ENCODE results near the gene CPN2. TPM values are rescaled to one million over a fixed set of nuclear protein-coding genes. Genes with fewer than 3 reads are reported as not detected.

CPN2 gene
- total RNA-seq, 1 experiment from 2014 or later, result 0.09 TPM

DNA sequence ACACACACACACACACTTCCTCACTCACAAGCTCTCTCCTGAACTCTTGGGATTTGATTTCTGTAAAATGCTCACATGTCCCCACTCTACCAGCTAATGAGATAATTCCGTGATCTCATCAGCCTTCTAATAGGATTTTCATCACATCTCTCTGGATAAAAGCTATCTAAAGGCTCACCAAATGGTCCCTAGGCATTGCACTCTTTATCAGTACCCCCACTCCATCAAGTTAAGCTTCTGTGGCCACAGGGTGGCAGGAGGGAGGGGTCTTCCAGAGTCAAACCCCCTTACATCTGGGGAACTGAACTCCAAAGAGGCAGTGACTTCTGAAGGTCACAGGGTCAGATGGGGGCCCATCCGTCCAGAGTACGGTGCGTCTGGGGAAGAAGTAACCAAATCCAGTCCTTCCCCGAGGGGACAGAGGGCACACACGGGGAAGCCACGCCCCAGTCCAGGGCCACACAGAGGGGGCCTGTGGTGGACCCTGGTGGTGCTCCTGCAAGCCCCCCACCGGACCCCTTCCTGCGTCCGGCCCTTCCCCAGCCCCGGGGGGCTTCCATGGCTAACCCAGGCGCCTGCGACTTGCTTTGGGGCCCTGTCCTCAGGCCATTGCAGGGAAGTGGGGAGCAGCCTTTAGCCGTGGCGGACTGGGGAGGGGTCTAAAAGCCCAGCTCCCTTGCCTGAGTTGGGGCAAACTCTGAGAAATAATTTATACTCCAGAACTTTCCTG, 25.5 kb downstream of the CPN2 start (continued):
- TF ChIP-seq, protein P1, sequence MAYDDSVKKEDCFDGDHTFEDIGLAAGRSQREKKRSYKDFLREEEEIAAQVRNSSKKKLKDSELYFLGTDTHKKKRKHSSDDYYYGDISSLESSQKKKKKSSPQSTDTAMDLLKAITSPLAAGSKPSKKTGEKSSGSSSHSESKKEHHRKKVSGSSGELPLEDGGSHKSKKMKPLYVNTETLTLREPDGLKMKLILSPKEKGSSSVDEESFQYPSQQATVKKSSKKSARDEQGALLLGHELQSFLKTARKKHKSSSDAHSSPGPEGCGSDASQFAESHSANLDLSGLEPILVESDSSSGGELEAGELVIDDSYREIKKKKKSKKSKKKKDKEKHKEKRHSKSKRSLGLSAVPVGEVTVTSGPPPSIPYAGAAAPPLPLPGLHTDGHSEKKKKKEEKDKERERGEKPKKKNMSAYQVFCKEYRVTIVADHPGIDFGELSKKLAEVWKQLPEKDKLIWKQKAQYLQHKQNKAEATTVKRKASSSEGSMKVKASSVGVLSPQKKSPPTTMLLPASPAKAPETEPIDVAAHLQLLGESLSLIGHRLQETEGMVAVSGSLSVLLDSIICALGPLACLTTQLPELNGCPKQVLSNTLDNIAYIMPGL (CRISPR knock-in tag; IDR thresholded peaks at IDR 0.05), result no peak
- no peak for TF ChIP-seq HMGA2 (CRISPR knock-in tag; IDR thresholded peaks at IDR 0.05)
- TF ChIP-seq, protein P2, sequence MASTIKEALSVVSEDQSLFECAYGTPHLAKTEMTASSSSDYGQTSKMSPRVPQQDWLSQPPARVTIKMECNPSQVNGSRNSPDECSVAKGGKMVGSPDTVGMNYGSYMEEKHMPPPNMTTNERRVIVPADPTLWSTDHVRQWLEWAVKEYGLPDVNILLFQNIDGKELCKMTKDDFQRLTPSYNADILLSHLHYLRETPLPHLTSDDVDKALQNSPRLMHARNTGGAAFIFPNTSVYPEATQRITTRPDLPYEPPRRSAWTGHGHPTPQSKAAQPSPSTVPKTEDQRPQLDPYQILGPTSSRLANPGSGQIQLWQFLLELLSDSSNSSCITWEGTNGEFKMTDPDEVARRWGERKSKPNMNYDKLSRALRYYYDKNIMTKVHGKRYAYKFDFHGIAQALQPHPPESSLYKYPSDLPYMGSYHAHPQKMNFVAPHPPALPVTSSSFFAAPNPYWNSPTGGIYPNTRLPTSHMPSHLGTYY (CRISPR knock-in tag; IDR thresholded peaks at IDR 0.05), result no peak

DNA sequence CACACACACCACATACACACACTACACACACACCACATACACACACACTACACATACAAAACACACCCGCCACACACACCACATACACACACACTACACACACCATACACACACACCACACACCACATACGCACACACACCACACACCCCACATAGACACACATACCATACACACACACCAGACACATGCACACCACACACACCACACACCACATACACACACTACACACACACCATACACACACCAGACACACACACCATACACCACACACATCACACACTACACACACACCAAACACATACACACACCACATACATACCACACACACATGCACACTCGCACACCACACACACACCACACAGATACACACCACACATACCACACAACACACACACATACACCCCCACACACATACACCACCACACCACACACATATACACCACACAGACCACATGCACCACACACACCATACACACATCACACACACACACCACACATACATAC, 26.3 kb downstream of the CPN2 start:
- DNase-seq (ENCODE audit: low spot score) (no peak), ATAC-seq (no peak)
- H3K27ac Mint-ChIP-seq, result no peak overlapping the region
- ChIA-PET POLR2A (no interaction called here), CTCF (interaction anchor here (1.2 kb wide), 1 partner anchor 9 kb away, joined by 7 read pairs; no protein-coding TSS in a partner anchor)
- peaks cover 7% of the 10 kb centered on the region for H3K4me1 Mint-ChIP-seq
- TF ChIP-seq, protein P3, sequence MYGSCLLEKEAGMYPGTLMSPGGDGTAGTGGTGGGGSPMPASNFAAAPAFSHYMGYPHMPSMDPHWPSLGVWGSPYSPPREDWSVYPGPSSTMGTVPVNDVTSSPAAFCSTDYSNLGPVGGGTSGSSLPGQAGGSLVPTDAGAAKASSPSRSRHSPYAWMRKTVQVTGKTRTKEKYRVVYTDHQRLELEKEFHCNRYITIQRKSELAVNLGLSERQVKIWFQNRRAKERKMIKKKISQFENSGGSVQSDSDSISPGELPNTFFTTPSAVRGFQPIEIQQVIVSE (CRISPR knock-in tag; IDR thresholded peaks at IDR 0.05; ENCODE audit: borderline replicate concordance), result no peak
- no peak for TF ChIP-seq GTF2I (CRISPR knock-in tag; conservative IDR thresholded peaks at IDR 0.05)
- TF ChIP-seq FOXP1 (CRISPR knock-in tag; IDR thresholded peaks at IDR 0.05; ENCODE audit: borderline replicate concordance), result no peak
- no peak for TF ChIP-seq RORB (CRISPR knock-in tag; IDR thresholded peaks at IDR 0.05)
- TF ChIP-seq SP1 (CRISPR knock-in tag; conservative IDR thresholded peaks at IDR 0.05), result no peak
- TF ChIP-seq, protein P4, sequence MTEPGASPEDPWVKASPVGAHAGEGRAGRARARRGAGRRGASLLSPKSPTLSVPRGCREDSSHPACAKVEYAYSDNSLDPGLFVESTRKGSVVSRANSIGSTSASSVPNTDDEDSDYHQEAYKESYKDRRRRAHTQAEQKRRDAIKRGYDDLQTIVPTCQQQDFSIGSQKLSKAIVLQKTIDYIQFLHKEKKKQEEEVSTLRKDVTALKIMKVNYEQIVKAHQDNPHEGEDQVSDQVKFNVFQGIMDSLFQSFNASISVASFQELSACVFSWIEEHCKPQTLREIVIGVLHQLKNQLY (CRISPR knock-in tag; IDR thresholded peaks at IDR 0.05), result no peak
- no peak for TF ChIP-seq ZNF423 (CRISPR knock-in tag; IDR thresholded peaks at IDR 0.05)
- TF ChIP-seq, protein P5, sequence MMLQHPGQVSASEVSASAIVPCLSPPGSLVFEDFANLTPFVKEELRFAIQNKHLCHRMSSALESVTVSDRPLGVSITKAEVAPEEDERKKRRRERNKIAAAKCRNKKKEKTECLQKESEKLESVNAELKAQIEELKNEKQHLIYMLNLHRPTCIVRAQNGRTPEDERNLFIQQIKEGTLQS (CRISPR knock-in tag; conservative IDR thresholded peaks at IDR 0.05), result no peak
- no peak for TF ChIP-seq NFYB (CRISPR knock-in tag; conservative IDR thresholded peaks at IDR 0.05; ENCODE audit: low read depth)
- no peak for TF ChIP-seq GABPB1 (CRISPR knock-in tag; IDR thresholded peaks at IDR 0.05)
- TF ChIP-seq ELF4 (CRISPR knock-in tag; IDR thresholded peaks at IDR 0.05; ENCODE audit: low read depth), result no peak
- no peak for TF ChIP-seq ZNF138 (CRISPR knock-in tag; conservative IDR thresholded peaks at IDR 0.05)
- TF ChIP-seq, protein P6, sequence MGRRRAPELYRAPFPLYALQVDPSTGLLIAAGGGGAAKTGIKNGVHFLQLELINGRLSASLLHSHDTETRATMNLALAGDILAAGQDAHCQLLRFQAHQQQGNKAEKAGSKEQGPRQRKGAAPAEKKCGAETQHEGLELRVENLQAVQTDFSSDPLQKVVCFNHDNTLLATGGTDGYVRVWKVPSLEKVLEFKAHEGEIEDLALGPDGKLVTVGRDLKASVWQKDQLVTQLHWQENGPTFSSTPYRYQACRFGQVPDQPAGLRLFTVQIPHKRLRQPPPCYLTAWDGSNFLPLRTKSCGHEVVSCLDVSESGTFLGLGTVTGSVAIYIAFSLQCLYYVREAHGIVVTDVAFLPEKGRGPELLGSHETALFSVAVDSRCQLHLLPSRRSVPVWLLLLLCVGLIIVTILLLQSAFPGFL (CRISPR knock-in tag; IDR thresholded peaks at IDR 0.05; ENCODE audit: borderline replicate concordance), result no peak
- TF ChIP-seq NR1H2 (CRISPR knock-in tag; IDR thresholded peaks at IDR 0.05), result no peak
- TF ChIP-seq TP53 (CRISPR knock-in tag; IDR thresholded peaks at IDR 0.05), result no peak
- TF ChIP-seq, protein P7, sequence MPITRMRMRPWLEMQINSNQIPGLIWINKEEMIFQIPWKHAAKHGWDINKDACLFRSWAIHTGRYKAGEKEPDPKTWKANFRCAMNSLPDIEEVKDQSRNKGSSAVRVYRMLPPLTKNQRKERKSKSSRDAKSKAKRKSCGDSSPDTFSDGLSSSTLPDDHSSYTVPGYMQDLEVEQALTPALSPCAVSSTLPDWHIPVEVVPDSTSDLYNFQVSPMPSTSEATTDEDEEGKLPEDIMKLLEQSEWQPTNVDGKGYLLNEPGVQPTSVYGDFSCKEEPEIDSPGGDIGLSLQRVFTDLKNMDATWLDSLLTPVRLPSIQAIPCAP (CRISPR knock-in tag; IDR thresholded peaks at IDR 0.05), result no peak
- no peak for TF ChIP-seq NR2C2 (CRISPR knock-in tag; IDR thresholded peaks at IDR 0.05)
- no peak for TF ChIP-seq ZNF671 (CRISPR knock-in tag; IDR thresholded peaks at IDR 0.05)
- no peak overlapping the region for H3K4me3 Mint-ChIP-seq
- peaks cover 15% of the 10 kb centered on the region for H3K9me3 Mint-ChIP-seq
- H3K27me3 Mint-ChIP-seq (ENCODE audit: low read depth), result peaks cover 4% of the 10 kb centered on the region
- peaks cover 11% of the 10 kb centered on the region for H3K36me3 Mint-ChIP-seq

All from WTC11 (cell line).